Lower leg skin (tissue), 3 donors: Measurements from ENCODE around the gene ATP6V0D1.

Experiments used
- POLR2A ChIP-seq, 2 donors: fragments of 450-650 bp; IDR thresholded peaks; one replicate each; pipeline ENCODE4 v1.6.1; 2016 to 2017; ENCODE audit warnings: antibody characterized with exemption in 2 of 2, mild to moderate bottlenecking in 1 of 2, moderate library complexity in 1 of 2
- TF ChIP-seq, protein P1 (sequence below), 3 donors: fragments of 450-650 bp; IDR thresholded peaks; one replicate each; pipeline ENCODE4 v1.5.1; 2016; ENCODE audit warnings: antibody characterized with exemption in 3 of 3, mild to moderate bottlenecking in 3 of 3, moderate library complexity in 2 of 3

DNA sequence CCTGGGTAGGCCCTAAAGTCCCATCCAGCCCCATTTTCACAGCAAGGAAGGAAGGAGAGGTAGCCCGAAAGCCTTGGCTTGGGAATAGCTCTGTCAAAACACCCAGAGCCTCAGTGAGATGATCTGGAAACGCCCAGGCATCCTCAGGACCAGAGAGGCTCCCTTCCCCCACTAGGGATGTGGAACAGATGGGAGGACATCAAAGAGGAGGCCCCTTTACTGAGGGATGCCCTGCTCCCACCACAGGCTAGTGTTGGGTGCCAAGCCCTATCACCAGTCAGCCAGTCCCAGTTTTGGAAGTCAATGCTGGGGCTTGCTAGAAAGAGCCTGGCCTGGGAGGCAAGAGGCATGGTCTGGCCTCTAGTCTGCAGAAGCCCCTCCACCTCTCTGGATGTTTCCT, 92.4 kb downstream of the ATP6V0D1 start:
- TF ChIP-seq, protein P1, sequence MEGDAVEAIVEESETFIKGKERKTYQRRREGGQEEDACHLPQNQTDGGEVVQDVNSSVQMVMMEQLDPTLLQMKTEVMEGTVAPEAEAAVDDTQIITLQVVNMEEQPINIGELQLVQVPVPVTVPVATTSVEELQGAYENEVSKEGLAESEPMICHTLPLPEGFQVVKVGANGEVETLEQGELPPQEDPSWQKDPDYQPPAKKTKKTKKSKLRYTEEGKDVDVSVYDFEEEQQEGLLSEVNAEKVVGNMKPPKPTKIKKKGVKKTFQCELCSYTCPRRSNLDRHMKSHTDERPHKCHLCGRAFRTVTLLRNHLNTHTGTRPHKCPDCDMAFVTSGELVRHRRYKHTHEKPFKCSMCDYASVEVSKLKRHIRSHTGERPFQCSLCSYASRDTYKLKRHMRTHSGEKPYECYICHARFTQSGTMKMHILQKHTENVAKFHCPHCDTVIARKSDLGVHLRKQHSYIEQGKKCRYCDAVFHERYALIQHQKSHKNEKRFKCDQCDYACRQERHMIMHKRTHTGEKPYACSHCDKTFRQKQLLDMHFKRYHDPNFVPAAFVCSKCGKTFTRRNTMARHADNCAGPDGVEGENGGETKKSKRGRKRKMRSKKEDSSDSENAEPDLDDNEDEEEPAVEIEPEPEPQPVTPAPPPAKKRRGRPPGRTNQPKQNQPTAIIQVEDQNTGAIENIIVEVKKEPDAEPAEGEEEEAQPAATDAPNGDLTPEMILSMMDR (IDR thresholded peaks at IDR 0.05), result no peak
- no peak for TF ChIP-seq POLR2A (IDR thresholded peaks at IDR 0.05)
